B cell (primary cell): ENCODE results near the gene PAN3. TPM values are rescaled to one million over a fixed set of nuclear protein-coding genes. Genes with fewer than 3 reads are reported as not detected.

Source experiments
- ATAC-seq: fragments of 200-7000 bp; cut with Tn5 transposase; one replicate; pipeline ENCODE4 v1.10.0; 2021; ENCODE audit warnings: low read depth, mild to moderate bottlenecking, moderate number of reproducible peaks, moderate library complexity
- CTCF ChIA-PET: fragments of 350-600 bp; sonication (Branson Sonifier 250); formaldehyde crosslinking; loops from one replicate; lab custom pipeline; 2021; ENCODE audit warnings: antibody characterized with exemption, inconsistent platforms; lab: Charles Lee
- POLR2A ChIA-PET: fragments of 350-600 bp; sonication (Branson Sonifier 250); formaldehyde crosslinking; loops from one replicate; lab custom pipeline; 2021; ENCODE audit warnings: antibody characterized with exemption; lab: Charles Lee
- DNase-seq: peaks from one replicate; pipeline ENCODE4 v3.0.0; 2013
- H2AFZ ChIP-seq: 2 replicates; pipeline ENCODE4 v1.6.1; 2012; ENCODE audit warnings: mild to moderate bottlenecking, low read depth, low read length; ENCODE audit not compliant: insufficient read depth, poor library complexity, severe bottlenecking
- H3K27ac ChIP-seq, 2 donors: 1 replicate in 1 of 2; 2 replicates in 1 of 2; pipeline ENCODE4 v1.5.1; 2012 to 2013; ENCODE audit warnings: low read length in 2 of 2, mild to moderate bottlenecking in 2 of 2, moderate library complexity in 1 of 2
- H3K27me3 ChIP-seq, 4 experiments: fragments of 200-600 bp in 1 of 4; sonication (generic) in 1 of 4; replicated peaks in 1 of 4; 1 replicate in 2 of 4; 2 replicates in 2 of 4; pipeline versions ENCODE4 v1.6.1 to v1.7.0; 2013 to 2016; ENCODE audit warnings: low read length in 3 of 4, mild to moderate bottlenecking in 2 of 4, mixed read lengths in 1 of 4, moderate library complexity in 1 of 4; ENCODE audit not compliant: insufficient read depth in 4 of 4, control insufficient read depth in 3 of 4; ENCODE audit errors: control extremely low read depth in 1 of 4
- H3K36me3 ChIP-seq, 2 experiments: replicated peaks in 1 of 2; 1 replicate in 1 of 2; 2 replicates in 1 of 2; pipeline versions ENCODE4 v1.6.1 to v1.7.1; 2013; ENCODE audit warnings: low read length in 1 of 2; ENCODE audit not compliant: insufficient read depth in 2 of 2, control insufficient read depth in 1 of 2; ENCODE audit errors: control extremely low read depth in 1 of 2, extremely low read depth in 1 of 2
- H3K4me1 ChIP-seq, 2 donors: fragments of 200-600 bp in 1 of 2; sonication (generic) in 1 of 2; 1 replicate in 1 of 2; 2 replicates in 1 of 2; pipeline versions ENCODE4 v1.5.1 to v1.6.1; 2013 to 2017; ENCODE audit warnings: low read length in 2 of 2; ENCODE audit not compliant: control insufficient read depth in 2 of 2, insufficient read depth in 2 of 2
- H3K4me2 ChIP-seq: replicated peaks from 2 replicates; pipeline ENCODE3; 2012; ENCODE audit warnings: mild to moderate bottlenecking, low read depth, low read length; ENCODE audit not compliant: poor library complexity, severe bottlenecking
- H3K4me3 ChIP-seq, 5 experiments: fragments of 200-600 bp in 1 of 5; sonication (generic) in 1 of 5; 1 replicate in 3 of 5; 2 replicates in 2 of 5; pipeline versions ENCODE4 v1.5.1 to v1.7.0; 2011 to 2016; ENCODE audit warnings: low read length in 4 of 5, mild to moderate bottlenecking in 4 of 5, low read depth in 2 of 5, control low read depth in 1 of 5, moderate library complexity in 1 of 5; ENCODE audit not compliant: insufficient read depth in 1 of 5; ENCODE audit errors: control extremely low read depth in 1 of 5, extremely low read depth in 1 of 5
- H3K79me2 ChIP-seq: fragments of 200-600 bp; sonication (generic); one replicate; pipeline ENCODE4 v1.6.0; 2016; ENCODE audit warnings: low read length; ENCODE audit not compliant: control insufficient read depth, insufficient read depth
- H3K9ac ChIP-seq: fragments of 200-600 bp; sonication (generic); 2 replicates; pipeline ENCODE4 v1.6.1; 2017; ENCODE audit warnings: mild to moderate bottlenecking, low read length, moderate library complexity
- H3K9me3 ChIP-seq, 3 donors: one replicate each; pipeline versions ENCODE4 v1.6.1 to v1.7.1; 2013; ENCODE audit warnings: low read length in 2 of 3; ENCODE audit not compliant: control insufficient read depth in 2 of 3, insufficient read depth in 1 of 3; ENCODE audit errors: control extremely low read depth in 1 of 3
- H4K20me1 ChIP-seq: 2 replicates; pipeline ENCODE4 v1.6.0; 2012; ENCODE audit warnings: mild to moderate bottlenecking, low read length; ENCODE audit not compliant: insufficient read depth, control insufficient read depth, poor library complexity, severe bottlenecking
- H3K27ac Mint-ChIP-seq: one replicate; pipeline ENCODE4 v1.8.0; 2021; ENCODE audit warnings: mixed read lengths
- H3K27me3 Mint-ChIP-seq: one replicate; pipeline ENCODE4 v1.8.0; 2021; ENCODE audit warnings: mixed read lengths
- H3K4me1 Mint-ChIP-seq: one replicate; pipeline ENCODE4 v1.8.0; 2021; ENCODE audit warnings: mixed read lengths
- H3K4me3 Mint-ChIP-seq: one replicate; pipeline ENCODE4 v1.8.0; 2021; ENCODE audit warnings: mixed read lengths
- H3K9me3 Mint-ChIP-seq: one replicate; pipeline ENCODE4 v1.8.0; 2022; ENCODE audit warnings: mixed read lengths; ENCODE audit not compliant: insufficient read depth
- EZH2 ChIP-seq: IDR thresholded peaks from 2 replicates; pipeline ENCODE4 v1.6.1; 2012; ENCODE audit warnings: borderline replicate concordance, low read depth, mild to moderate bottlenecking, moderate library complexity, low read length; ENCODE audit not compliant: insufficient read depth, poor library complexity, severe bottlenecking
- WGBS: methylation state at CpG from one replicate; pipeline ENCODE4 v1.1.5; 2013; ENCODE audit warnings: missing lambda C conversion rate; ENCODE audit not compliant: insufficient coverage; 5-methylcytosine and 5-hydroxymethylcytosine counted together
- intact Hi-C: fragments of 100-400 bp; cut with micrococcal nuclease; formaldehyde crosslinking; loops from one replicate; pipeline ENCODE4 v1.10.0; 2022
- polyA plus RNA-seq: library from polyadenylated mRNA; depleted of rRNA; stranded (reverse); fragments of >200 nt; gene quantifications from 2 replicates; pipeline ENCODE4 v1.2.3, GENCODE V29; 2012
- total RNA-seq, 2 donors: library from RNA; stranded (reverse); fragments of 120-200 nt in 1 of 2; gene quantifications; 1 replicate in 1 of 2; 2 replicates in 1 of 2; pipeline versions ENCODE4 v1.2.3 to v1.2.4, GENCODE V29; 2013 to 2022
- TF ChIP-seq, protein P1 (sequence below): fragments of 200-600 bp; IDR thresholded peaks from one replicate; pipeline ENCODE4 v1.8.0; 2022; ENCODE audit warnings: antibody characterized with exemption, mild to moderate bottlenecking

The PAN3 gene
- total and polyA plus RNA-seq, 2 donors (not counting 1 experiment from before 2014, with no cell fraction given), result 23.4 to 117 TPM

GRCh38 chr13:28199089-28199488, 60.7 kb downstream of the PAN3 start:
- H3K27me3 Mint-ChIP-seq, result no peaks in the 10 kb centered on the region
- H3K9me3 Mint-ChIP-seq, result no peaks in the 10 kb centered on the region
- intact Hi-C loops, result no loop called here
- Histone ChIP-seq H3K9ac (no peak overlapping the region), H3K27ac (no peak overlapping the region), H4K20me1 (peaks cover 10% of the 10 kb centered on the region), H3K4me1 (peaks cover 0 to 2% of the 10 kb centered on the region in 2 donors), H3K4me3 (no peak overlapping the region), H3K79me2 (peaks cover 23% of the 10 kb centered on the region), H2AFZ (no peak overlapping the region), H3K27me3 (no peaks in the 10 kb centered on the region), H3K36me3 (peaks cover 5 to 34% of the 10 kb centered on the region in 2 experiments), H3K4me2 (no peak overlapping the region), H3K9me3 (no peaks in the 10 kb centered on the region)
- TF ChIP-seq, protein P1, sequence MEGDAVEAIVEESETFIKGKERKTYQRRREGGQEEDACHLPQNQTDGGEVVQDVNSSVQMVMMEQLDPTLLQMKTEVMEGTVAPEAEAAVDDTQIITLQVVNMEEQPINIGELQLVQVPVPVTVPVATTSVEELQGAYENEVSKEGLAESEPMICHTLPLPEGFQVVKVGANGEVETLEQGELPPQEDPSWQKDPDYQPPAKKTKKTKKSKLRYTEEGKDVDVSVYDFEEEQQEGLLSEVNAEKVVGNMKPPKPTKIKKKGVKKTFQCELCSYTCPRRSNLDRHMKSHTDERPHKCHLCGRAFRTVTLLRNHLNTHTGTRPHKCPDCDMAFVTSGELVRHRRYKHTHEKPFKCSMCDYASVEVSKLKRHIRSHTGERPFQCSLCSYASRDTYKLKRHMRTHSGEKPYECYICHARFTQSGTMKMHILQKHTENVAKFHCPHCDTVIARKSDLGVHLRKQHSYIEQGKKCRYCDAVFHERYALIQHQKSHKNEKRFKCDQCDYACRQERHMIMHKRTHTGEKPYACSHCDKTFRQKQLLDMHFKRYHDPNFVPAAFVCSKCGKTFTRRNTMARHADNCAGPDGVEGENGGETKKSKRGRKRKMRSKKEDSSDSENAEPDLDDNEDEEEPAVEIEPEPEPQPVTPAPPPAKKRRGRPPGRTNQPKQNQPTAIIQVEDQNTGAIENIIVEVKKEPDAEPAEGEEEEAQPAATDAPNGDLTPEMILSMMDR, result peak; percentile 15
- no peak for TF ChIP-seq EZH2
- 100% methylated on average over 1 of the region's 3 CpGs for WGBS
- CTCF ChIA-PET, result no interaction called here
- H3K27ac Mint-ChIP-seq, result no peak overlapping the region
- H3K4me1 Mint-ChIP-seq, result peaks cover 3% of the 10 kb centered on the region
- DNase-seq (no peak), ATAC-seq (no peak)
- no peak overlapping the region for H3K4me3 Mint-ChIP-seq
- POLR2A ChIA-PET, result no interaction called here

GRCh38 chr13:28204043-28204442, 65.7 kb downstream of the PAN3 start:
- Histone ChIP-seq H2AFZ (no peak overlapping the region), H3K79me2 (peaks cover 35% of the 10 kb centered on the region), H3K9me3 (no peaks in the 10 kb centered on the region), H3K27me3 (no peaks in the 10 kb centered on the region), H3K9ac (no peak overlapping the region), H3K4me1 (peaks cover 0 to 5% of the 10 kb centered on the region in 2 donors), H4K20me1 (peaks cover 12% of the 10 kb centered on the region), H3K36me3 (peaks cover 10 to 14% of the 10 kb centered on the region in 2 experiments), H3K4me3 (no peak overlapping the region), H3K27ac (no peak overlapping the region), H3K4me2 (no peak overlapping the region)
- Mint-ChIP-seq H3K4me1 (peaks cover 14% of the 10 kb centered on the region), H3K27me3 (no peaks in the 10 kb centered on the region), H3K27ac (peak overlapping the region; percentile 62), H3K4me3 (no peak overlapping the region), H3K9me3 (no peaks in the 10 kb centered on the region)
- CTCF ChIA-PET, result no interaction called here
- TF ChIP-seq, protein P1, result no peak
- no peak for TF ChIP-seq EZH2
- intact Hi-C loops, result no loop called here
- WGBS, result 84% methylated on average over 5 of the region's 5 CpGs
- POLR2A ChIA-PET, result no interaction called here
- no peak for ATAC-seq
- no peak for DNase-seq
